Omental fat pad (tissue), 4 donors: Measurements from ENCODE around the gene ANO6. TPM values are rescaled to one million over a fixed set of nuclear protein-coding genes. Genes with fewer than 3 reads are reported as not detected.

Source experiments
- ATAC-seq: fragments of 150-250 bp; one replicate; pipeline ENCODE4 v1.9.1; 2016; ENCODE audit warnings: mild to moderate bottlenecking, moderate library complexity; ENCODE audit not compliant: low FRiP score
- DNase-seq: peaks from one replicate; pipeline ENCODE4 v3.0.0-alpha.2; 2019; ENCODE audit warnings: low spot score
- total RNA-seq, 4 donors: library from RNA; depleted of rRNA; stranded (reverse); fragments of >200 nt; gene quantifications; one replicate each; pipeline ENCODE4 v1.1.0, GENCODE V29; 2016
- TF ChIP-seq, protein P1 (sequence below), 3 donors: fragments of 450-650 bp; IDR thresholded peaks; one replicate each; pipeline ENCODE4 v1.5.1; 2016 to 2017; ENCODE audit warnings: antibody characterized with exemption in 3 of 3, mild to moderate bottlenecking in 3 of 3, moderate library complexity in 2 of 3

The ANO6 gene
- total RNA-seq, 4 donors from 2014 or later, result 88.8 to 189 (median 105) TPM

- TF ChIP-seq, protein P1, sequence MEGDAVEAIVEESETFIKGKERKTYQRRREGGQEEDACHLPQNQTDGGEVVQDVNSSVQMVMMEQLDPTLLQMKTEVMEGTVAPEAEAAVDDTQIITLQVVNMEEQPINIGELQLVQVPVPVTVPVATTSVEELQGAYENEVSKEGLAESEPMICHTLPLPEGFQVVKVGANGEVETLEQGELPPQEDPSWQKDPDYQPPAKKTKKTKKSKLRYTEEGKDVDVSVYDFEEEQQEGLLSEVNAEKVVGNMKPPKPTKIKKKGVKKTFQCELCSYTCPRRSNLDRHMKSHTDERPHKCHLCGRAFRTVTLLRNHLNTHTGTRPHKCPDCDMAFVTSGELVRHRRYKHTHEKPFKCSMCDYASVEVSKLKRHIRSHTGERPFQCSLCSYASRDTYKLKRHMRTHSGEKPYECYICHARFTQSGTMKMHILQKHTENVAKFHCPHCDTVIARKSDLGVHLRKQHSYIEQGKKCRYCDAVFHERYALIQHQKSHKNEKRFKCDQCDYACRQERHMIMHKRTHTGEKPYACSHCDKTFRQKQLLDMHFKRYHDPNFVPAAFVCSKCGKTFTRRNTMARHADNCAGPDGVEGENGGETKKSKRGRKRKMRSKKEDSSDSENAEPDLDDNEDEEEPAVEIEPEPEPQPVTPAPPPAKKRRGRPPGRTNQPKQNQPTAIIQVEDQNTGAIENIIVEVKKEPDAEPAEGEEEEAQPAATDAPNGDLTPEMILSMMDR (IDR thresholded peaks at IDR 0.05), result no peak
- no peak for ATAC-seq
- no peak for DNase-seq
Measured at GRCh38 chr12:45192707-45193106, 23.2 kb upstream of the ANO6 start.

DNA sequence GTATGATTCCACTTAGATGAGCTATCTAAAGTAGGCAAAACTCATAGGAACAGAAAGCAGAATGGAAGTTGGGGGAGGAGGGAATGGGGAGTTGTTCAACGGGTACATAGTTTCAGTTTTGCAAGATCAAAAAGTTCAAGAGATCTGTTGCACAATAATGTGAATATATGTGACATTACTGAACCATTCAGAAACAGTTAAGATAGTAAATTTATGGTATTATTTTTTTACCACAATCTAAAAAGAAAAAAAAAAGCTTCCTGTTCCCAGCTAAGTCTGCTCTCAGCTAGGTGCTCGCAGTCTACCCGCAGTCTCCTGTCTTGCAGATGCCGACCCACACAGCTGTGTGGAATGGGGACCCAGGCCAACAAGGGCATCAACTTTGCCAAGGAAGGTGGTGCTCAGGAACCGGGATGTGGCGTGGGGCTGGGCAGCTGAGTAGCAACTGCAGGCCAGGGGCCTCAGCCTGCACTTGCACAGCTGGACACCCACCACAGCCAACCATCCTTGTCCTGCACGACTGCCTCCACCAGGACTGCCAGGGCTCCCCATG is 15.3 kb upstream of the ANO6 start:
- ATAC-seq, result peak; percentile 69
- TF ChIP-seq, protein P1 (IDR thresholded peaks at IDR 0.05), result no peak
- DNase-seq, result no peak

GRCh38 chr12:45203767-45204166 is 12.1 kb upstream of the ANO6 start:
- DNase-seq, result no peak
- no peak for ATAC-seq
- TF ChIP-seq, protein P1 (IDR thresholded peaks at IDR 0.05), result no peak

DNA sequence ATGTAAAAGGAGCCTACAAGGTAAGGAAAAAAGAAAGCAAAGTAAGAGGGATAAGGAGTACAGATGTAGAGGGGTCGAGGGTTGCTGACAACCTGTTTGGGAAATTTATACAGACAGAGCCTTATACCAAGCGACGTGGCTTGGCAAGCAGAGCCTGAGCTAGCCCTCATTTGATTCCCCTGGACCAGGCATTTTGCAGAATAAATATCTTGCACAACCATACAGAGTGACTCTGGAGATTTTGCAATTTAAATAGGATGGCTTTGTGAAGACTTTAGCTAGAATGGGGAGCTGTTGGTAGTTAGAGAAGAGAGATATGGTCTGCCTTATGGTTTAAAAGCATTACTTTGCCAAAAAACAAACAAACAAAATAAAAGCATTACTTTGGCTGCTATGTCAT is 11.1 kb upstream of the ANO6 start:
- DNase-seq (no peak), ATAC-seq (no peak)
- TF ChIP-seq, protein P1 (IDR thresholded peaks at IDR 0.05), result no peak

DNA sequence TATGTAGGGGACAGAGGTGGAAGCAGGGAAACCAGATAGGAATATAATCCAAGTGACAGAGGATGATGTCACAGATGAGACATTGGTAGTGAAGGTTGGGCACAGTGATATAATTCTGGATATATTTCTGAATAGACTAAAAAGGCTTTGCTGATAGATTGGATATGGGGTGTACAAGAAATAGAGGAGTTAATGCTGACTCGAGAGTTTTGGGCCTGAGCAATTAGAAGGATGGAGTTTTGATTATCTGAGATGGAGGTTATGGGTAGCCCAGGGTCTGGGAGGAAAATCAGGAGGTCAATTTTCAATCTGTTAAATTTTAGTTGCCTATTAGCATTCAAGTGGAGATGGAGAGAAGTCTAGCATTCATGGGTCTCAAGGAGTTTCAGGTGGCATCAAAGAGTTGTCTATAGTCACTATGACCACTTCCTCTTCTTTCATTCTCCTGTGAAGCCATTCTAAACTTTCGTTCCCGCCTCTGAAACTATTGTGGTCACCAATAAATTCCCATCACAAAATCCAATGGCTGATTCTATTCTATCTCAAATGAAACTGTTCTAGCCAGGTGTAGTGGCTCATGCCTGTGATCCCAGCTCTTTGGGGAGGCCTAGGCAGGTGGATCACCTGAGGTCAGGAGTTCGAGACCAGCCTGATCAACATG is 10.6 kb upstream of the ANO6 start:
- ATAC-seq (no peak), DNase-seq (no peak)
- TF ChIP-seq, protein P1 (IDR thresholded peaks at IDR 0.05), result no peak

- TF ChIP-seq, protein P1 (IDR thresholded peaks at IDR 0.05), result no peak
- ATAC-seq (no peak), DNase-seq (no peak)
Measured at GRCh38 chr12:45208604-45209487, 7.0 kb upstream of the ANO6 start.
